ENCODE measurements around the gene ELAPOR1. TPM values are rescaled to one million over a fixed set of nuclear protein-coding genes. Genes with fewer than 3 reads are reported as not detected.

Gene ELAPOR1
- total and polyA plus RNA-seq, 2 of the 4 experiments (the other 2 are of a cell fraction): 0.54 to 1.6 TPM

DNA sequence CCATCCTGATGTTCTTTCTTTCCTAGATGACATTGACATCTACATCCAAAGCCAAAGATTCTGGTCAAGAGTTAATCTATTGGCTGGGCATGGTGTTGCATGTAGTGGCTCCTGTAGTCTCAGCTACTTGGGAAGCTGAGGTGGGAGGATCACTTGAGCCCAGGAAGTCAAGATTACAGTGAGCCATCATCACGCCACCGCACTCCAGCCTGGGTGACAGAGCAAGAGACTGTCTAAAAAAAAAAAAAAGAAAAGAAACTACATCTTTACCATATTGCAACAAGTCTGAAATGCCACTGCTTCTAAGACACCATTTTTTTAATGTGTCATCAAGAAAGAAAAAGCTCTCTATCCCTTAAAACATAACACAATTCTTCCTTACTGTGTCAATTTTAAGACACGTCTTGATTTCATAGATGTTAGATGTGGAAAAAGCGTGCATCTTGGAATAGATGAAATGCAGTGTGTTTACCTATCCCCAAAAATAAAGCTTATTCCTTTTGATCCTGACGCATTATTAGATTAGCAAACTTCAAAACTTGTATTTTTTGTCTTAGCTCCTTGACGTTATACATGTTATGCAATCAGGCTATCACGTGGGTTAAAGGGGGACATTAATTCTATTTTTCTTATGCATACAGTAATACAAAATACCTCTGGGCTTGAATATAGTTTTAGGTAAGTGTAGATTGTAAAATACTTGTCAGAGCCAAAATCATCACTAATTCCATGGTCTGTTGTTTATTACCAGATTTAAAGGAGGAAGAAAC, 46.3 kb downstream of the ELAPOR1 start:
- H2AK5ac ChIP-seq (ENCODE audit: low read depth, low read length): no peak overlapping the region; the same call in 1 of the 2 replicates
- no peak overlapping the region for H3K27ac ChIP-seq (ENCODE audit: insufficient read depth, low read length)
- no peak overlapping the region for H3K9ac ChIP-seq (ENCODE audit: low read depth, low read length)
- H3K18ac ChIP-seq (ENCODE audit: low read depth, low read length): no peak overlapping the region
- H3K4ac ChIP-seq (ENCODE audit: low read depth, low read length): no peak overlapping the region
- no peak overlapping the region for H2AFZ ChIP-seq (replicated peaks; ENCODE audit: low read length, poor library complexity)
- dilution Hi-C loops (cut with HindIII; ENCODE audit: low sequenced_read_pairs, unreplicated experiment) (no loop called here), in situ Hi-C loops (cut with MboI; ENCODE audit: low sequenced_read_pairs) (no loop called here), intact Hi-C loops (cut with micrococcal nuclease) (no loop called here)
- H3K4me2 ChIP-seq (ENCODE audit: low read depth, low read length): no peak overlapping the region
- H3K23ac ChIP-seq (ENCODE audit: low read depth, low read length): no peak overlapping the region
- TF ChIP-seq CHD1 (IDR thresholded peaks at IDR 0.05; ENCODE audit: low read depth, low read length) (no peak), SMC3 (IDR thresholded peaks at IDR 0.05; ENCODE audit: low read depth, low read length) (no peak)
- no peak overlapping the region for H4K91ac ChIP-seq (ENCODE audit: insufficient read depth, low read depth, low read length)
- H3K56ac ChIP-seq (ENCODE audit: extremely low read depth, insufficient read depth, low read length): no peak overlapping the region
- no peaks in the 10 kb centered on the region for H3K36me3 ChIP-seq (ENCODE audit: control insufficient read depth, insufficient read depth, low read length)
- WGBS, 2 experiments (ENCODE audit: extremely low coverage in 2 of 2, insufficient read length in 1 of 2): no CpG with 5 or more reads among the region's 7 CpGs
- no peak for ATAC-seq (ENCODE audit: low read depth)
- no peak overlapping the region for H2AK9ac ChIP-seq (replicated peaks; ENCODE audit: low read depth, low read length, poor library complexity)
- no TSS peak for BruUV-seq (replicated peaks)
- H2BK120ac ChIP-seq (ENCODE audit: low read depth, low read length): no peak overlapping the region
- POLR2A ChIA-PET (ENCODE audit: unreplicated experiment): no interaction called here
- peaks cover 6% of the 10 kb centered on the region for H3K9me1 ChIP-seq (ENCODE audit: insufficient read depth, low read length)
- H3K4me1 ChIP-seq (ENCODE audit: control insufficient read depth, insufficient read depth, low read length): peaks cover 11% of the 10 kb centered on the region
- H3K4me3 ChIP-seq (ENCODE audit: insufficient read depth, low read depth, low read length): no peak overlapping the region
- H2BK5ac ChIP-seq (ENCODE audit: low read depth, low read length, poor library complexity, severe bottlenecking): no peak overlapping the region
- no peak overlapping the region for H2BK15ac ChIP-seq (ENCODE audit: low read depth, low read length)
- no peak overlapping the region for H2BK20ac ChIP-seq (ENCODE audit: low read depth, low read length)
- DNase-seq: no peak
- no peak overlapping the region for H4K5ac ChIP-seq (ENCODE audit: low read depth, low read length)
- H3K27me3 ChIP-seq (ENCODE audit: control insufficient read depth, insufficient read depth, low read length): no peaks in the 10 kb centered on the region
- H3K14ac ChIP-seq (replicated peaks; ENCODE audit: low read depth, low read length): no peak overlapping the region
- CTCF ChIA-PET: no interaction called here
- H3K79me1 ChIP-seq (ENCODE audit: low read depth in 1 of 2, low read length in 2 of 2): no peaks in the 10 kb centered on the region
- H3K9me3 ChIP-seq (ENCODE audit: control insufficient read depth, insufficient read depth, low read length): no peaks in the 10 kb centered on the region
- H4K20me1 ChIP-seq (ENCODE audit: insufficient read depth, low read length): 0 out of 2 replicates have a peak, but pooled peaks cover 5% of the 10 kb centered on the region
- H4K8ac ChIP-seq (ENCODE audit: low read depth in 2 of 2, low read length in 2 of 2): no peak overlapping the region

All from IMR-90 (cell line).